Fibroblast of pulmonary artery (primary cell): Measurements from ENCODE around the gene CABP4.

ENCODE experiments used
- DNase-seq: peaks from one replicate; pipeline ENCODE4 v3.0.0-alpha.2; 2010; ENCODE audit warnings: low read depth
- H3K4me3 ChIP-seq: replicated peaks from 2 replicates; pipeline ENCODE4 v1.5.1; 2011; ENCODE audit warnings: low read depth, mild to moderate bottlenecking, control low read depth, low read length, moderate library complexity
- CTCF ChIP-seq: IDR thresholded peaks from 2 replicates; pipeline ENCODE4 v1.5.1; 2011; ENCODE audit warnings: mild to moderate bottlenecking, control low read depth, low read length, inconsistent platforms; ENCODE audit errors: missing control alignments

CABP4 gene

GRCh38 chr11:67413266-67413849 is 41.8 kb upstream of the CABP4 start:
- DNase-seq: no peak
- TF ChIP-seq CTCF: no peak

GRCh38 chr11:67415501-67416304 is 39.5 kb upstream of the CABP4 start, which contains the start of gene CARNS1:
Gene CARNS1, plus strand, starts transcription at chr11:67415678. Its CDS starts 522 bp downstream, at chr11:67416200.
- TF ChIP-seq CTCF: no peak
- H3K4me3 ChIP-seq: peak within 1 kb of the TSS; percentile 14
- DNase-seq: no peak

More at GRCh38 chr11:67413266-67413849, 41.8 kb upstream of the CABP4 start:
- no peak overlapping the region for H3K4me3 ChIP-seq

- no peak for TF ChIP-seq CTCF
- peak; percentile 41 for DNase-seq
These were observed 38.5 kb upstream of the CABP4 start for GRCh38 chr11:67416416-67417335.

GRCh38 chr11:67417425-67417824 is 37.7 kb upstream of the CABP4 start:
- no peak overlapping the region for H3K4me3 ChIP-seq
- no peak for DNase-seq
- TF ChIP-seq CTCF: no peak

More at GRCh38 chr11:67416416-67417335, 38.5 kb upstream of the CABP4 start:
- H3K4me3 ChIP-seq: no peak overlapping the region

GRCh38 chr11:67418476-67419281 is 36.5 kb upstream of the CABP4 start:
- no peak overlapping the region for H3K4me3 ChIP-seq
- TF ChIP-seq CTCF: no peak
- DNase-seq: no peak
